ENCODE data around the gene IGF1R.
A peak's percentile ranks its signal among the peaks of the same experiment; 100 is the strongest.

IGF1R gene

GRCh38 chr15:98865397-98866339 lies 217.3 kb downstream of the IGF1R start:
- DNase-seq: peak; percentile 79

GRCh38 chr15:98866511-98866910 lies 218.2 kb downstream of the IGF1R start:
- no peak for DNase-seq

- DNase-seq: no peak
Observed at GRCh38 chr15:98868564-98868963, 220.2 kb downstream of the IGF1R start.

GRCh38 chr15:98870788-98871187 lies 222.4 kb downstream of the IGF1R start:
- no peak for DNase-seq

- no peak for DNase-seq
Observed at GRCh38 chr15:98872774-98873173, 224.4 kb downstream of the IGF1R start.

GRCh38 chr15:98873441-98874218 lies 225.3 kb downstream of the IGF1R start:
- DNase-seq: no peak

GRCh38 chr15:98874370-98874769 lies 226.0 kb downstream of the IGF1R start:
- DNase-seq: no peak

- DNase-seq: no peak
Observed at GRCh38 chr15:98874773-98875172, 226.4 kb downstream of the IGF1R start.

GRCh38 chr15:98875309-98875708 lies 227.0 kb downstream of the IGF1R start:
- DNase-seq: no peak

GRCh38 chr15:98876451-98877369 lies 228.4 kb downstream of the IGF1R start:
- DNase-seq: no peak

- no peak for DNase-seq
Observed at GRCh38 chr15:98878172-98878571, 229.8 kb downstream of the IGF1R start.

- DNase-seq: no peak
Observed at GRCh38 chr15:98878862-98879261, 230.5 kb downstream of the IGF1R start.

GRCh38 chr15:98881526-98882520 lies 233.5 kb downstream of the IGF1R start:
- DNase-seq: no peak

- DNase-seq: no peak
Observed at GRCh38 chr15:98883478-98883877, 235.1 kb downstream of the IGF1R start.

GRCh38 chr15:98884894-98885293 lies 236.6 kb downstream of the IGF1R start:
- no peak for DNase-seq

- no peak for DNase-seq
Observed at GRCh38 chr15:98887976-98888375, 239.6 kb downstream of the IGF1R start.

GRCh38 chr15:98888820-98889479 lies 240.6 kb downstream of the IGF1R start:
- no peak for DNase-seq

GRCh38 chr15:98889930-98890695 lies 241.8 kb downstream of the IGF1R start:
- no peak for DNase-seq

- no peak for DNase-seq
Observed at GRCh38 chr15:98891301-98891700, 243.0 kb downstream of the IGF1R start.

- DNase-seq: no peak
Observed at GRCh38 chr15:98893401-98893800, 245.1 kb downstream of the IGF1R start.
